ENCODE results near the gene CYB5A. TPM values are rescaled to one million over a fixed set of nuclear protein-coding genes. Genes with fewer than 3 reads are reported as not detected.
"Not testable (repeated sequence)": the region's sequence is repeated elsewhere in the genome, so short reads cannot be mapped to it uniquely, and the experiment has no call there.

The CYB5A gene
- total RNA-seq, 1 donor from 2014 or later: 105 TPM

DNA sequence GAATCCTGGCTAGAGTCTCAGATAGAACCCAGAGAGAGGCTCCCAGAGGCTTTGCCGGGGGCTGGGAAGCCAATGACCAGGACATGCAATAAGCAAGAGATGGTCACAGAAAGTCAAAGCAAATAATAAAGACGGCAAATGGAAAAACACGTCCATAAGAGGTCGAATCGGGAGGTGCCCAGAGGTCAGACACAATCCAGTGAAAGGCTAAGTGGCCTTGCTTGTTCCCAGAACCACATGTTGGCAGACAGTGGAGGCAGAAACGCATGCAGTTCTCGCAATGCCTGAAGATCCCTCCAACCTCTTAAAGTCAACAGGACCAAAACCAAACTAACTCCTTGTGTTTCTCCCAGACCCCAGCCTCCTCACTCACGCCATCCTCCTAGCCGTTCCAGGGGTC is 3.0 kb downstream of the CYB5A start:
- peaks cover 87% of the 10 kb centered on the region for H3K4me1 ChIP-seq
- no peak for DNase-seq
- no peaks in the 10 kb centered on the region for H3K9me3 ChIP-seq (replicated peaks)
- H3K27me3 ChIP-seq (ENCODE audit: low read depth): no peaks in the 10 kb centered on the region
- no peaks in the 10 kb centered on the region for H3K36me3 ChIP-seq
- H3K27ac ChIP-seq (replicated peaks): peak overlapping the region; percentile 90
- TF ChIP-seq, protein P1, sequence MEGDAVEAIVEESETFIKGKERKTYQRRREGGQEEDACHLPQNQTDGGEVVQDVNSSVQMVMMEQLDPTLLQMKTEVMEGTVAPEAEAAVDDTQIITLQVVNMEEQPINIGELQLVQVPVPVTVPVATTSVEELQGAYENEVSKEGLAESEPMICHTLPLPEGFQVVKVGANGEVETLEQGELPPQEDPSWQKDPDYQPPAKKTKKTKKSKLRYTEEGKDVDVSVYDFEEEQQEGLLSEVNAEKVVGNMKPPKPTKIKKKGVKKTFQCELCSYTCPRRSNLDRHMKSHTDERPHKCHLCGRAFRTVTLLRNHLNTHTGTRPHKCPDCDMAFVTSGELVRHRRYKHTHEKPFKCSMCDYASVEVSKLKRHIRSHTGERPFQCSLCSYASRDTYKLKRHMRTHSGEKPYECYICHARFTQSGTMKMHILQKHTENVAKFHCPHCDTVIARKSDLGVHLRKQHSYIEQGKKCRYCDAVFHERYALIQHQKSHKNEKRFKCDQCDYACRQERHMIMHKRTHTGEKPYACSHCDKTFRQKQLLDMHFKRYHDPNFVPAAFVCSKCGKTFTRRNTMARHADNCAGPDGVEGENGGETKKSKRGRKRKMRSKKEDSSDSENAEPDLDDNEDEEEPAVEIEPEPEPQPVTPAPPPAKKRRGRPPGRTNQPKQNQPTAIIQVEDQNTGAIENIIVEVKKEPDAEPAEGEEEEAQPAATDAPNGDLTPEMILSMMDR (IDR thresholded peaks at IDR 0.05; ENCODE audit: borderline replicate concordance): no peak
- intact Hi-C loops (cut with micrococcal nuclease): no loop called here
- H3K4me3 ChIP-seq: peak overlapping the region; percentile 29

DNA sequence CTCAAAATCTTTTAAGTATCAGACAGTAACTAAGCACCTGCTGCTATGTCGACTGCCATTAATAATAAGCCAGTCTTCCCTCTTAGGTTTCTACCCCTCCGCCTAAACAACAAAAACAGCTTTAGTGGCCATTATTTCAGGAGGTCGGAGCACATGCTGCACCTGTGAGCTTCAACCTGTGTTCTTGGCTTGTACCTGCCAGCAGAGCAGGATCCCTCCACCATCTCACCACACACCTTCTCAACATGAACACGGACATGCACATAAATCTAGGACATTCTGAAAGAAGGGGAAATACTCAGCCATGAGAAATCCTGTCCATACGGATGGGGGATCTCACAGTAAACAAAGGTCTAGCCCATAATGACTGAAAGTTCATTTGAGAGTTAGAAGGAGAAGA is 3.7 kb downstream of the CYB5A start:
- Histone ChIP-seq H3K27me3 (ENCODE audit: low read depth) (no peaks in the 10 kb centered on the region), H3K27ac (replicated peaks) (peak overlapping the region; percentile 90), H3K4me3 (no peak overlapping the region), H3K9me3 (replicated peaks) (no peaks in the 10 kb centered on the region), H3K36me3 (no peaks in the 10 kb centered on the region), H3K4me1 (peaks cover 94% of the 10 kb centered on the region)
- intact Hi-C loops (cut with micrococcal nuclease): no loop called here
- no peak for DNase-seq
- TF ChIP-seq, protein P1 (IDR thresholded peaks at IDR 0.05; ENCODE audit: borderline replicate concordance): no peak

DNA sequence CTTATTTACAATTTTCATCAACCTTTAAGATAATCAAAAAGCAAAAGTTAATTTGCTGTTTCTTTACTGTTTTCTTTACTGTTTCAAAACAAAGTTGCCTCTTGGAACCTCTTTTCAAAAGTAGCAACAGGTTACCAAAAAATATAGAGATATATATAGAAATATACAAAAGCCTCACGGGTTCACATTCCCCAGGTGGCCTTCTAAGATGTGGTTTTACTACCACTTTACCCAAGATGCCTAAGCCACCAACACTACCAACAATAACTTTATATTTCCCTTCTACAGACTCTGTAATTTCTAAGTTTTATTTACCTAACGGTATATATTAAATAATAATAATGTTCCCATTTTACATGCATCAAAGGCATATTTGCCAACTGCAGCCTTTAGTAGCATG is 4.9 kb downstream of the CYB5A start:
- no peak overlapping the region for H3K4me3 ChIP-seq
- peaks cover 99% of the 10 kb centered on the region for H3K4me1 ChIP-seq
- H3K27ac ChIP-seq (replicated peaks): peak overlapping the region; percentile 90
- DNase-seq: no peak
- intact Hi-C loops (cut with micrococcal nuclease): no loop called here
- no peaks in the 10 kb centered on the region for H3K9me3 ChIP-seq (replicated peaks)
- TF ChIP-seq, protein P1 (IDR thresholded peaks at IDR 0.05; ENCODE audit: borderline replicate concordance): no peak
- no peaks in the 10 kb centered on the region for H3K36me3 ChIP-seq
- H3K27me3 ChIP-seq (ENCODE audit: low read depth): no peaks in the 10 kb centered on the region

DNA sequence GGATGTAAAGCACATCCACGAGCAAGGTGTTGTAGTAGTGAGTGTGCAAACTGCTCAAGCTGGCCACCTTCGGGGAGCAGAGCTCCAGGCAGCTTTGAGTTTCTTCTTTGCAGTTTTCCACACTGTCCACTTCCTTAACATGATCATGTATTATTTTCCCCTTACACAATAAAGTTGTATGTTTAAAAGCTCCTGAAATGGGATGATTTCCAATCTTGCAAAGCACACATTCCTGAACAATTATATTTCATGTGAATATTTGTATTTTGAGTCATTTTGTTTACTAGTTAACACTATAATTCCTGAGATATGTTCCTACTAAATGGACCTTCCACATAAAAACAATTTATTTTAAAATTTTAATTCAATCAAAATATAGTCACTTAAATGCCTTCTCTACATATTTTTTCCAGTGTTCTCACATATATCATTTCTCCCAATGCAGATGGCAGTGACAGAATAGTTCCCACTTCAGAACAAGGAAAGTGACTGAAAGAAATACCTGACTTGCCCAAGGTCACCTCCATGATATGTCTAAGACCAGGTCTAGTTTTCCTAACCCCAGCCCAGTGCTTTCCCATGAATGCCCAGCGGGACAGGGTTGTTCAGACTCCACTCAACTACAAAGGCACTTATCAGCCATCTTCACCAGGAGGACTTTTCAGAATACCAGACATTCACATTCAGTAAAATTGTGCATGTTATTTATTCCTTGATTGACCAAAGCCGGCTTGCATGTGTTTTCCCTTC is 5.5 kb downstream of the CYB5A start:
- Histone ChIP-seq H3K4me3 (no peak overlapping the region), H3K27ac (replicated peaks) (peak overlapping the region; percentile 90), H3K9me3 (replicated peaks) (no peaks in the 10 kb centered on the region), H3K36me3 (no peaks in the 10 kb centered on the region), H3K27me3 (ENCODE audit: low read depth) (no peaks in the 10 kb centered on the region), H3K4me1 (peaks cover 100% of the 10 kb centered on the region)
- intact Hi-C loops (cut with micrococcal nuclease): no loop called here
- no peak for DNase-seq
- TF ChIP-seq, protein P1 (IDR thresholded peaks at IDR 0.05; ENCODE audit: borderline replicate concordance): no peak

DNA sequence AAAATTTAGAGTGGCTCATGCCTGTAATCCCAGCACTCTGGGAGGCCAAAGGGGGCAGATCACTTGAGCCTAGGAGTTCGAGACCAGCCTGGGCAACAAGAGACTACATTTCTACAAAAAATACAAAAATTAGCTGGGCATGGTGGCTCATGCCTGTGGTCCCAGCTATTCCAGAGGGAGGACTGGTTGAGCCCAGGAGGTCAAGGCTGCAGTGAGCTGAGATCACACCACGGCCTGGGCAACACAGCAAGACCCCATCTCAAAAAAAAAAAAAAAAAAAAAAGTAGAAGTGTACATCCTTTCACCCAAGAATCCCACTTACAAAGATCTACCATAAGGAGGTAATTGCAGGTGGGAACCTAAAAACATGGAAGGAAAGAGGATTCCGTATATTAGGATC is 6.2 kb downstream of the CYB5A start:
- DNase-seq; intact Hi-C loops (cut with micrococcal nuclease); H3K27me3 ChIP-seq (ENCODE audit: low read depth); H3K4me3 ChIP-seq; H3K9me3 ChIP-seq (replicated peaks); H3K36me3 ChIP-seq: not testable (repeated sequence)
- peak overlapping the region; percentile 90 for H3K27ac ChIP-seq (replicated peaks)
- peaks cover 100% of the 10 kb centered on the region for H3K4me1 ChIP-seq

DNA sequence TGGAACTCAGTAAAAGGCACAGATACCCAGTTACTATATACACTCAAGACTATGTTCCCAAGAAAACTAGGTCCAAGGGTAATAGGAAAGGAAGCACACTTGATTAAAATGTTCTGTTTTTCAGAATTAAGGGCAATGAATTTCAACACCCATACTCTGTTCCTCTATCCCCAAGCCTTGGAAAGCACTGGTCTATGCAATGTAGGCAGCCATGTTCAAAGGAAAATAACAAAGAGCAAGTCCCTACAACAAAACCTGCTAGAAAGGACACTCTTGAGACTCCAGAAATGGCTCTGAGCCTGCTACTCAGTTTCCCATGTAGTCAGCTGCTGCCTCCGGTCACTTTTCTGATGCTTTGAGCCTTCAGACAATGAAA is 6.8 kb downstream of the CYB5A start:
- TF ChIP-seq, protein P1 (IDR thresholded peaks at IDR 0.05; ENCODE audit: borderline replicate concordance): no peak
- DNase-seq: no peak
- H3K4me3 ChIP-seq: peak overlapping the region; percentile 41
- no peaks in the 10 kb centered on the region for H3K27me3 ChIP-seq (ENCODE audit: low read depth)
- no peaks in the 10 kb centered on the region for H3K36me3 ChIP-seq
- no peaks in the 10 kb centered on the region for H3K9me3 ChIP-seq (replicated peaks)
- H3K27ac ChIP-seq (replicated peaks): peak overlapping the region; percentile 90
- peaks cover 95% of the 10 kb centered on the region for H3K4me1 ChIP-seq
- intact Hi-C loops (cut with micrococcal nuclease): no loop called here
